ENCODE data around the gene CDC25B. TPM values are rescaled to one million over a fixed set of nuclear protein-coding genes. Genes with fewer than 3 reads are reported as not detected.

CDC25B gene
- total RNA-seq, 1 experiment from 2014 or later, result 66.7 TPM

DNA sequence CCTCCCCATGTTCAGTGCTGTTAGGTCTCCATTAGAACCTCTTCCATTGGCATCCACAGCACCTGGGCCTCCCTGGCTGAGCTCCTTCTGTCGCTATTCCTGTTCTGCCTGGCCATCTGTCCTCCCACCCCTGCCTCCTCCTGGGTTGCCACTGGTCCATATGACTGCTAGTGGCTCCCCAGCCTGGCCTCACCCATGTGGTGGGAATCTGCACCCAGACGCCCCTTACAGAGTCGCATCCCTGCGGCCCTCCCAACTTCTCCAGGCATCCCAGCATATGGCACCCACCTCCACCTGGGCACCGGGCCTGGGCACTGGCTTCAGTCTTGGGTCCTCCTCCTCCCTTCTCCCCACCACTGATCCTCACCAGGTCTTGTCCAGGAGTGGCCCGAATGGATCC lies 7.7 kb downstream of the CDC25B start:
- CTCF ChIA-PET, result no interaction called here
- peaks cover 23% of the 10 kb centered on the region for H3K4me1 Mint-ChIP-seq (ENCODE audit: low read depth, unreplicated experiment)
- no peak overlapping the region for H3K27ac Mint-ChIP-seq (ENCODE audit: unreplicated experiment)
- intact Hi-C loops (cut with micrococcal nuclease; ENCODE audit: unreplicated experiment), result no loop called here
- H3K27me3 Mint-ChIP-seq (ENCODE audit: insufficient read depth, unreplicated experiment), result no peaks in the 10 kb centered on the region
- no TSS peak for BruUV-seq (replicated peaks)
- H3K27me3 ChIP-seq (replicated peaks; ENCODE audit: control insufficient read depth, insufficient read depth, low read length), result no peaks in the 10 kb centered on the region
- H3K4me3 Mint-ChIP-seq (ENCODE audit: unreplicated experiment), result no peak overlapping the region
- TF ChIP-seq, protein P1, sequence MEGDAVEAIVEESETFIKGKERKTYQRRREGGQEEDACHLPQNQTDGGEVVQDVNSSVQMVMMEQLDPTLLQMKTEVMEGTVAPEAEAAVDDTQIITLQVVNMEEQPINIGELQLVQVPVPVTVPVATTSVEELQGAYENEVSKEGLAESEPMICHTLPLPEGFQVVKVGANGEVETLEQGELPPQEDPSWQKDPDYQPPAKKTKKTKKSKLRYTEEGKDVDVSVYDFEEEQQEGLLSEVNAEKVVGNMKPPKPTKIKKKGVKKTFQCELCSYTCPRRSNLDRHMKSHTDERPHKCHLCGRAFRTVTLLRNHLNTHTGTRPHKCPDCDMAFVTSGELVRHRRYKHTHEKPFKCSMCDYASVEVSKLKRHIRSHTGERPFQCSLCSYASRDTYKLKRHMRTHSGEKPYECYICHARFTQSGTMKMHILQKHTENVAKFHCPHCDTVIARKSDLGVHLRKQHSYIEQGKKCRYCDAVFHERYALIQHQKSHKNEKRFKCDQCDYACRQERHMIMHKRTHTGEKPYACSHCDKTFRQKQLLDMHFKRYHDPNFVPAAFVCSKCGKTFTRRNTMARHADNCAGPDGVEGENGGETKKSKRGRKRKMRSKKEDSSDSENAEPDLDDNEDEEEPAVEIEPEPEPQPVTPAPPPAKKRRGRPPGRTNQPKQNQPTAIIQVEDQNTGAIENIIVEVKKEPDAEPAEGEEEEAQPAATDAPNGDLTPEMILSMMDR (IDR thresholded peaks at IDR 0.05; ENCODE audit: insufficient read depth in 1 of 2, low read depth in 1 of 2, low read length in 1 of 2, severe bottlenecking in 1 of 2, unreplicated experiment in 1 of 2), result no peak
- POLR2A ChIA-PET, result no interaction called here
- no peak for DNase-seq
- H3K4me3 ChIP-seq (ENCODE audit: low read depth, low read length), result no peak overlapping the region
- H3K9me3 ChIP-seq, result no peaks in the 10 kb centered on the region
- H3K36me3 Mint-ChIP-seq (ENCODE audit: insufficient read depth, unreplicated experiment), result peaks cover 59% of the 10 kb centered on the region
- H3K9me3 Mint-ChIP-seq (ENCODE audit: unreplicated experiment), result no peaks in the 10 kb centered on the region
- peaks cover 43% of the 10 kb centered on the region for H3K4me1 ChIP-seq
- H3K36me3 ChIP-seq (ENCODE audit: control insufficient read depth, insufficient read depth, low read length), result peaks cover 7% of the 10 kb centered on the region

DNA sequence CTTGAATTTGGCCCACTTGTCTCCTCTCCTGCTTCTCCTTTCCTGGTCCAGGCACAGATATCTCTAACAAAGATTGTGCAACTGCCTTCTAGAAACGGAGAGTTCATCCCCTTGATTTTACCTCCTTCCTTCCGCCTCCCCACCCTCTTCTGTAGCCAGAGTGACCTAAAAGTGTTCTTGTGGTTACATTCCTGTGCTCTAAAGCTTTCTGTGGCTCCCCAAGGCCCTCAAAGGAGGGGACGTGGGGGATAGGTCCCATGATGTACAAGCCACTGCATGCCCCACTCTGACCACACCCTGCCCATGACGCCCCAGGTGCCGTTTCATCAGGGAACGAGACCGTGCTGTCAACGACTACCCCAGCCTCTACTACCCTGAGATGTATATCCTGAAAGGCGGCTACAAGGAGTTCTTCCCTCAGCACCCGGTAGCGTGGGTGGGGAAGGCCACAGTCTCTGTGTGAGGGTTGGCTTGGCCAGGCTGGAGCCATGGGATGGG lies 8.2 kb downstream of the CDC25B start:
- intact Hi-C loops (cut with micrococcal nuclease; ENCODE audit: unreplicated experiment), result no loop called here
- Mint-ChIP-seq H3K27ac (ENCODE audit: unreplicated experiment) (no peak overlapping the region), H3K4me3 (ENCODE audit: unreplicated experiment) (no peak overlapping the region), H3K36me3 (ENCODE audit: insufficient read depth, unreplicated experiment) (peaks cover 59% of the 10 kb centered on the region), H3K4me1 (ENCODE audit: low read depth, unreplicated experiment) (peaks cover 19% of the 10 kb centered on the region), H3K9me3 (ENCODE audit: unreplicated experiment) (no peaks in the 10 kb centered on the region), H3K27me3 (ENCODE audit: insufficient read depth, unreplicated experiment) (no peaks in the 10 kb centered on the region)
- TF ChIP-seq, protein P1 (IDR thresholded peaks at IDR 0.05; ENCODE audit: insufficient read depth in 1 of 2, low read depth in 1 of 2, low read length in 1 of 2, severe bottlenecking in 1 of 2, unreplicated experiment in 1 of 2), result no peak
- Histone ChIP-seq H3K27me3 (replicated peaks; ENCODE audit: control insufficient read depth, insufficient read depth, low read length) (no peaks in the 10 kb centered on the region), H3K36me3 (ENCODE audit: control insufficient read depth, insufficient read depth, low read length) (peaks cover 4% of the 10 kb centered on the region; the same call in 1 of the 2 replicates), H3K4me1 (peaks cover 38% of the 10 kb centered on the region), H3K4me3 (ENCODE audit: low read depth, low read length) (no peak overlapping the region), H3K9me3 (no peaks in the 10 kb centered on the region)
- ChIA-PET CTCF (no interaction called here), POLR2A (no interaction called here)
- BruUV-seq (replicated peaks), result no TSS peak
- no peak for DNase-seq

DNA sequence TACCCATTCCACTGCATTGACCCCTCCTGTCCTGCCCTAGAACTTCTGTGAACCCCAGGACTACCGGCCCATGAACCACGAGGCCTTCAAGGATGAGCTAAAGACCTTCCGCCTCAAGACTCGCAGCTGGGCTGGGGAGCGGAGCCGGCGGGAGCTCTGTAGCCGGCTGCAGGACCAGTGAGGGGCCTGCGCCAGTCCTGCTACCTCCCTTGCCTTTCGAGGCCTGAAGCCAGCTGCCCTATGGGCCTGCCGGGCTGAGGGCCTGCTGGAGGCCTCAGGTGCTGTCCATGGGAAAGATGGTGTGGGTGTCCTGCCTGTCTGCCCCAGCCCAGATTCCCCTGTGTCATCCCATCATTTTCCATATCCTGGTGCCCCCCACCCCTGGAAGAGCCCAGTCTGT lies 8.7 kb downstream of the CDC25B start:
- DNase-seq, result no peak
- Mint-ChIP-seq H3K36me3 (ENCODE audit: insufficient read depth, unreplicated experiment) (peaks cover 59% of the 10 kb centered on the region), H3K4me3 (ENCODE audit: unreplicated experiment) (no peak overlapping the region), H3K27ac (ENCODE audit: unreplicated experiment) (no peak overlapping the region), H3K27me3 (ENCODE audit: insufficient read depth, unreplicated experiment) (no peaks in the 10 kb centered on the region), H3K9me3 (ENCODE audit: unreplicated experiment) (no peaks in the 10 kb centered on the region), H3K4me1 (ENCODE audit: low read depth, unreplicated experiment) (peaks cover 16% of the 10 kb centered on the region)
- H3K27me3 ChIP-seq (replicated peaks; ENCODE audit: control insufficient read depth, insufficient read depth, low read length), result no peaks in the 10 kb centered on the region
- intact Hi-C loops (cut with micrococcal nuclease; ENCODE audit: unreplicated experiment), result no loop called here
- H3K9me3 ChIP-seq, result no peaks in the 10 kb centered on the region
- peaks cover 33% of the 10 kb centered on the region for H3K4me1 ChIP-seq
- TF ChIP-seq, protein P1 (IDR thresholded peaks at IDR 0.05; ENCODE audit: insufficient read depth in 1 of 2, low read depth in 1 of 2, low read length in 1 of 2, severe bottlenecking in 1 of 2, unreplicated experiment in 1 of 2), result no peak
- H3K36me3 ChIP-seq (ENCODE audit: control insufficient read depth, insufficient read depth, low read length), result peaks cover 4% of the 10 kb centered on the region; the same call in 1 of the 2 replicates
- no peak overlapping the region for H3K4me3 ChIP-seq (ENCODE audit: low read depth, low read length)
- ChIA-PET CTCF (no interaction called here), POLR2A (no interaction called here)
- BruUV-seq (replicated peaks), result no TSS peak

Data from Caco-2 (cell line).